Activated naive CD8-positive, alpha-beta T cell treated with anti-CD3 and anti-CD28 coated beads for 36 hours (primary cell): ENCODE measurements around the gene BFAR. TPM values are rescaled to one million over a fixed set of nuclear protein-coding genes. Genes with fewer than 3 reads are reported as not detected.
"Not testable (repeated sequence)": the region's sequence is repeated elsewhere in the genome, so short reads cannot be mapped to it uniquely, and the experiment has no call there.

Experiments
- DNase-seq: peaks from one replicate; pipeline ENCODE4 v3.0.0; 2021
- H3K27ac Mint-ChIP-seq: one replicate; pipeline ENCODE4 v1.8.0; 2022; ENCODE audit warnings: mild to moderate bottlenecking, moderate library complexity, mixed read lengths
- H3K27me3 Mint-ChIP-seq: one replicate; pipeline ENCODE4 v1.8.0; 2022; ENCODE audit warnings: mild to moderate bottlenecking, mixed read lengths
- H3K36me3 Mint-ChIP-seq: one replicate; pipeline ENCODE4 v1.8.0; 2021; ENCODE audit warnings: mild to moderate bottlenecking, mixed read lengths
- H3K4me1 Mint-ChIP-seq: one replicate; pipeline ENCODE4 v1.8.0; 2021; ENCODE audit warnings: mixed read lengths
- H3K4me3 Mint-ChIP-seq: one replicate; pipeline ENCODE4 v1.8.0; 2022; ENCODE audit warnings: mild to moderate bottlenecking, moderate library complexity, mixed read lengths
- H3K9me3 Mint-ChIP-seq: one replicate; pipeline ENCODE4 v1.8.0; 2022; ENCODE audit warnings: mixed read lengths
- total RNA-seq, 2 experiments: library from RNA; stranded (reverse); gene quantifications; one replicate each; pipeline ENCODE4 v1.2.3, GENCODE V29; 2021

Gene BFAR
- total RNA-seq, 2 experiments from 2014 or later = 72.1 to 75.7 TPM

DNA sequence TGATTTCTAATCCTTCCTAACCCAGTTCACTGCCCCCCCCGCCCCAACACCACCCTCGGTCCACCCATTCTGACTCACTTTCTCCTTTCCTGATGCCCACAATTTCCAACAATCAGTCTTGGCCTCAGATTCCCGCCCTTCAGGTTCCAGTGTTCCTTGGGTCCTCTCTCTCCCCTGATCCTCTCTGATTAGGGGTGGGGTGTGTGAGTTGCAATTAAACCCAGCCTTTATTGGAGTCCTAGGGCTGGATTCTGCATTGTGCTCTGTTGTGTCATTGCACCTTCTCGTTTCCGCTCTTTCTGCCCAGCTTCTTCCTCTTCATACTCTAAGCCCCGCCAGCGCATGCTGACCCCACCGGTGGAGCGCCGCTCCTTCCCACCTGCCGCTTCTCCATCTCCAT lies 69.9 kb downstream of the BFAR start:
- H3K9me3 Mint-ChIP-seq, H3K36me3 Mint-ChIP-seq, DNase-seq, H3K4me1 Mint-ChIP-seq, H3K4me3 Mint-ChIP-seq, H3K27ac Mint-ChIP-seq, H3K27me3 Mint-ChIP-seq: not testable (repeated sequence)

DNA sequence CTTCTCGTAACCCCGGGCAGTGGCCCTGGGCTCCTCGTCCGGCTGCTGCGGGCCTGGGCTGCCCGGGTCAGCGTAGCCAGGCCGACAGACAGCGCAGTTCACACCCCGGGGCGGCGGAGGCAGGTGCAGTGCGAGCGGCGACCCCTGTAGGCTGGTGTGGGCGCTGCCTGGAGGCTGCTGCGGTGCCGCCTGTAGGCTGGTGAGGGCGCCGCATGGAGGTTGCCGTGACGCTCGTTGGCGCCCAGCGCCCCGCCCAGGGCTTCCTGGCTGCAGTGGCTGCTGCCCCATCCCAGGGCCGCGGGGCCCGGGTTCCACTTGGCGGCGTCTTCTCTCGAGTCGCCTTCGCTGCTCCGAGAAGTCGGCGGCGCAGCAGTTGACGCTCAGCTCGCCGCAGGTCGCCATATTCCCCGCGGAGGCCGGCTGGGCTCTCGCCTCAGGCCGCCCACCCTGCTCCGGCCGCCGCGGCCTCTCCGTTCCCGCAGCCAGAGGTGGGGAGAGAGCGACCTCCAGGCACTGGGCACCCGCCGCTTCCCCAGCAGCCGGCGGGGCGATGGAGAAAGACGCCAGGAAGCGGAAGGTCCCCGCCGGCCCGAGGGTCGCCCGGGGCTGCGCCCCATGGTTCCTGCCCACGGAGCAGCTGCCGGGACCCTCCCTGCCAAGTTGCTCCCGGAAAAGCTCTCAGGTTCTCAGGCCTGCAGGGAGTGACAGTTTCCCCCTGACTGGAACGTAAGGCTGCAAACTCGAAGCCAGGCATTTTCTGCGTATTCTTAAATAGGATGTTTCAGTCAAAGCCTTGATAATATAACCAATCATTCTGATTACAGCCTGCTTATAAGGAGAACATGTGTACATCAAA lies 70.6 kb downstream of the BFAR start, which contains the start of gene NPIPA3:
NPIPA3 (plus strand) TSS at position 256 of the 856 bp plus-strand sequence. CDS start 5,533 bp downstream, outside the sequence.
- H3K36me3 Mint-ChIP-seq, H3K27me3 Mint-ChIP-seq, H3K27ac Mint-ChIP-seq, DNase-seq, H3K4me3 Mint-ChIP-seq, H3K4me1 Mint-ChIP-seq, H3K9me3 Mint-ChIP-seq: not testable (repeated sequence)

Other genes starting within 250 kb of the BFAR start
- gene PARN, start 2.7 kb upstream of the BFAR start, total RNA-seq = 10 to 100 TPM; 50.8 to 50.9 TPM
- gene PLA2G10, start 61.4 kb downstream of the BFAR start, total RNA-seq = not detected
- 1 to 10 TPM in 1 of 2 experiments, not detected in 1; 1.2 TPM for gene NPIPA3, start 70.5 kb downstream of the BFAR start, total RNA-seq
- 1 to 10 TPM; 1.3 to 2.0 TPM for gene NPIPA2, start 109.6 kb downstream of the BFAR start, total RNA-seq
- gene NOMO1, start 200.8 kb downstream of the BFAR start, total RNA-seq = 10 to 100 TPM; 65.6 to 69.9 TPM